PC-3 (cell line): ENCODE data around the gene SLC39A11.

Source experiments
- CTCF ChIP-seq: fragments of 300-600 bp; sonication (generic); conservative IDR thresholded peaks from 2 replicates; pipeline ENCODE4 v1.5.1; 2017; ENCODE audit warnings: antibody characterized with exemption, low read depth, mild to moderate bottlenecking, low read length
- EZH2 ChIP-seq: fragments of 300-600 bp; sonication (generic); IDR thresholded peaks from one replicate; pipeline ENCODE4 v1.6.1; 2017; ENCODE audit warnings: antibody characterized with exemption, mild to moderate bottlenecking, low read length; ENCODE audit not compliant: unreplicated experiment

- TF ChIP-seq CTCF (no peak), EZH2 (no peak)
These were observed 85.1 kb downstream of the SLC39A11 start for GRCh38 chr17:73007407-73007806.
